Left kidney (tissue), 2 donors: Measurements from ENCODE around the gene BNIP2. TPM values are rescaled to one million over a fixed set of nuclear protein-coding genes. Genes with fewer than 3 reads are reported as not detected.
"Not testable (repeated sequence)": the region's sequence is repeated elsewhere in the genome, so short reads cannot be mapped to it uniquely, and the experiment has no call there.

Experiments used
- DNase-seq: peaks from one replicate; pipeline ENCODE4 v3.0.0-alpha.2; 2013
- polyA plus RNA-seq: library from polyadenylated mRNA; unstranded; fragments of 120-200 nt; gene quantifications from one replicate; pipeline ENCODE4 v1.2.1, GENCODE V29; 2013; ENCODE audit not compliant: insufficient read length

BNIP2 gene
- polyA plus RNA-seq, 1 donor: 86.5 TPM

DNA sequence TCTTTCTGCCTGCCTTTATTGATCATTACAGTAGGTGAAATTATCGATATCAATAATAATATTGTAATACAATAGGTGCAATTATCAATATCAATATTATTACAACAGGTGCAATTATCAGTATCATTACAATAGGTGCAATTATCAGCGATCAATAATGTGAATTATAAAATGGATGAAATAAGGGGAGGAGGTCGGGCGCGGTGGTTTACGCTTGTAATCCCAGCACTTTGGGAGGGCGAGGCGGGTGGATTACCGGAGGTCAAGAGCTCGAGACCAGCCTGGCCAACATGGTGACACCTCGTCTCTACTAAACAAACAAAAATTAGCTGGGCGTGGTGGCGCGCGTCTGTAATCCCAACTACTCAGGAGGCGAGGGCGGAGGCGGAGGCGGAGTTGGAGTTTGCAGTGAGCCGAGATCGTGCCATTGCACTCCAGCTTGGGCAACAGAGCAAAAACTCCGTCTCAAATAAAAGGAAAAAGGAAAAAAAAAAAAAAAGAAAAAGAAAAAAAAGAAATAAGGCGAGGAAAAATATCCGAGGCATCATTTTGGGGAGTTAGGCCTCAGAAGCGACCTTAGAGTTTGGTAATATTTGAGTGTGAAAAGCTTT is 611 bp upstream of the BNIP2 start:
- peak; percentile 59 for DNase-seq

- DNase-seq: peak; percentile 43
Observed at GRCh38 chr15:59688423-59688781, 718 bp downstream of the BNIP2 start.

- DNase-seq: no peak
Observed at GRCh38 chr15:59687836-59688235, 1.3 kb downstream of the BNIP2 start.

DNA sequence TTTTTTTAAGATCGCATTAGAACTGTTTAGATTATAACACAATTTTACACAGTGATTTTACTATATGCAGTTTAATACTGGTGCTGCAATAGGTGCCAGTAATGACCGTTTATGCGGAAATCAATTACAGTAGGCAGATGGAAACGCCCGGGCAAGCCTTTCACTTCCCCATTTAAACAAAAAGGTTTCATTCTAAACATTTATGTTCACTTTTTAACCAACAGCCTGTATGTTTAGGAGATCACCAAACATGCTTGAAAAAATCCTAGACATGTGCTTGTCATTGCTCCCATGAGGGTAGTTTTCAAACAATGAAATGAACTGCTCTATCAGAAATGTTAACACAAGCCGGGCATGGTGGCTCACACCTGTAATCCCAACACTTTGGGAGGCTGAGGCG is 2.7 kb downstream of the BNIP2 start:
- DNase-seq: no peak

- no peak for DNase-seq
Observed at GRCh38 chr15:59685737-59686297, 3.3 kb downstream of the BNIP2 start.

DNA sequence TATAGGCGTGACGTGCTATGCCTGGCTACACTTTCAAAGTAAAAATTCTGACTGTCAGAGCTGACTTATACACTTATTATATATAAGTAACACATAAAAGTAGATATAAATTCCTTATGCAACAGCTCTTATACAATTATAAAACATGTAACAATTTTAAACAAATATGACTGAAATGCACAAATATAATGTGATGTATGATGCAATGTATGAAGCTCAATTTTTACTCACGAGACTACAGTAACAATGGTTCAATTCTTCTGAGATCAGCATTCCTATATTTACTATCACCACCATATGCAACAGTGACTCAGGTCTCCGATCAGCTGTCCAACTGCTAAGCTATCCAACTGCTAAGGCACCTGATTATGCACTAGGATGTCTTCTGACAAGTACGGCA is 8.2 kb downstream of the BNIP2 start:
- no peak for DNase-seq

DNA sequence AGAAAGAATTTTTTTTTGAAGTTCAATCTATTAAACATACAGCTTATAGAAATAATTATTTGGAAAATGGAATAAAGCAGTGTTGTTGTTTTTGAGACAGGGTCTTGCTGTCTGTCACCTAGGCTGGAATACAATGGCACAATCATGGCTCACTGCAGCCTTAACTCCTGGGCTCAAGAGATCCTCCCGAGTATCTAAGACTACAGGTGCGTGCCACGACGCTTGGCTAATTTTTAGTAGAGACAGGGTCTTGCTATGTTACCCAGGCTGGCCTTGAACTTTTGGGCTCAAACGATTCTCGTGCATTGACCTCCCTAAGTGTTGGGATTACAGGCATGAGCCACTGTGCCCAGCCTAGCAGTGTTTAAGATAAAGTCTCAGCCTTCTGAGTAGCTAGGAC is 8.8 kb downstream of the BNIP2 start:
- no peak for DNase-seq

GRCh38 chr15:59678620-59679019 is 10.5 kb downstream of the BNIP2 start:
- no peak for DNase-seq

DNA sequence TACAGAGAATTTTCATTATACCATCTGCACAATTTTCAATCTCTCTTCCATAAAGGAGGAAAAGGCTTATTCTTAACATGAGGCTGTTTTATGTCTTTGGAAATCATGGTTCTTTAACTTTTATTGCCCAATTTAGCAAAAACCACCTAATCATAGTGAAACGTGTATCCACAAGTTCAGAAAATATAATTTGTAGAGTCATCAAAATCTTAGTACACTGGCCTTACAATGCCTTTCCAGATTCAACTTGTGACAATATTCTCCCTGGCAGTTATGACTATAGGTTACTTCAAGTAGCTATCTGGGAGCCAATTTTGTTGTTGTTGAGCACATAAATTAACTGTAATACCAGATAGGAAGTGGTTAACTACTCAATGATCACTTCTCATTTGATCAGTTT is 10.9 kb downstream of the BNIP2 start:
- no peak for DNase-seq

DNA sequence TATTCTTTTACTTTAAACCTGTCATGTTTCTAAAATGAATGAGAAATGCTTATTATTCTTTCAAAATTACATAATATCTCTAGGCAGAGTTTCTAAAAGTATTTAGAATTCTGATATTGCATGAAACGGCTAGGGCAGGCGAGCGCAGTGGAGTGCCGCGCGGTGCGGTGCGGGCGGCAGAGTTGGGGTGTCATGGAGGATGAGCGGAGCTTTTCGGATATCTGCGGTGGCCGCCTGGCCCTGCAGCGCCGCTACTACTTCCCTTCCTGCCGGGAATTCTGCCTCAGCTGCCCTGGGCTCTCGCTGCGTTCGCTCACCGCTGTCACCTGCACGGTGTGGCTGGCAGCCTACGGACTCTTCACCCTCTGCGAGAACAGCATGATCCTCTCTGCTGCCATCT is 12.6 kb downstream of the BNIP2 start:
- DNase-seq: no peak

GRCh38 chr15:59674361-59674877 is 14.7 kb downstream of the BNIP2 start:
- DNase-seq: no peak

- no peak for DNase-seq
Observed at GRCh38 chr15:59668556-59668955, 20.6 kb downstream of the BNIP2 start.

DNA sequence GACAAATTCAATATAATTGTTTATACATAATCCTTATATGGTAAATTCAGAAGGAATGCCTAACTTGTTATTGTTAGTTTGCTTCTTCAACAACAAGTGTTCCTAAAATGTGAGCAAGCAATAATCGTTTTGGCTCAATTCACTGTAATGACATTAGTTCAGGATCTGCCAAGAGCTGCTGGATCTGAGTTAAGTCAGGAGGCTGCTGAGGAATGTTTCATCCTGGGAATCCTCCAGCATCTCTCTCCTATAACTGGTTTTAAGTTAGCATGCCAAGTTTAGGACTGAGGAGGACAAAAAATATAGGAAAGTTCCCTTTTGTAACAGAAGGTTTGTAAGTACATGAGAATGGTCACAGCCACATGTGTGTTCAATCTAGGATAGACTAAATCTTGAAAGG is 26.9 kb downstream of the BNIP2 start:
- DNase-seq: no peak

DNA sequence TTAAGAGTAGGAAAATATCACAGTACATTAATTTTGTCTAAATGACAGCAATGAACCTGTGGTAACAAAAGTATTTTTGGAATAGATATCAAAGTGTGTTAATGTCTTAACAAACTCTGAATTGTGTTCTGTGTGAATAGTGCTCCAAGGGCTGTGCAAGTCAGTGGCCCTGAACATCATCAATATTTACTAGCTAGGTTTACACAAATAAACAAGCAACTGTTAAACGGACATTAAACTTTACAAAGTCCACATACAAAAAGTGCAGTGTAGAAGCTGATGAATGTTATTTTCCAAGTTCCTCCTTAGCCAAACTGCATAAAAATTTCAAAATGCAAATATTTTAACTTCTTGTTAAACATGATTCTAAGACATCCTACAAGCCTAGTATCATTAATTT is 29.8 kb downstream of the BNIP2 start:
- no peak for DNase-seq

GRCh38 chr15:59657635-59658125 is 31.4 kb downstream of the BNIP2 start:
- no peak for DNase-seq

DNA sequence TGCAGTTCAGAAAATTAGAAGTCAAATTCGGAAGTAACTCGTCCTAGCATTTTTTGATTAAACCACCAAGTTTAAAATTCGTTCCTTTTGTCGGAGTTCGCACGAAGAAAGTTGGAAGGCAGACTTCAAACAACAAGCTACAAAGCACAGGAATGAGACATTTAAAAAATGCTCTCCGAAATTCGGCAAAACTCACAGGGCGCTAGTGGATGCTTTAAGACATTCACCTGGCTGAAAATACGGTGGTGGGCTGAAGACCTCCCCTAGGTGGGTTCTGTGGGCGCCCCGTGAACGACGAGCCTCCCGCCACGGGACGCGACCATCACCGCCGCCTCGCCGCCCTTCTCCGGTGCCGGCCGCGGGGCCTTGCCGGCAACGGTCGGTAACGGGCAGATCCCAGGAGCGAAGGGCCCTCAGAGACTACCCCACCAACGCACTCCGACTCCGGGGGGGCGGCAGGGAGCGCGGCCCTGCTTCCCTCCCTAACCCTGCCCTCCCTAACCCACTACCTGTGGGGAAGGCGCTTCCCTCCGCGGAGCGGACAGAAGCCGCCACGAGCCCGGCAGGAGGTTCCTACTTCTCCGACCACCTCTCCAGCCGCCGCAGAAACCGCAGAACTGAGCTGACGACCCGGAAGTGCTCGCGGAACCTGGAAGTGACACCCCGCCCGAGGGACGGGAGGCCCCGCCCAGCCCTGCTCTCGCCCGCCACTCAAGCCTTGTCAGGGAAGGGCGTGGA is 32.1 kb downstream of the BNIP2 start, which contains the start of gene GTF2A2:
GTF2A2 (minus strand) TSS at position 619 of the 738 bp plus-strand sequence. CDS start 5,238 bp downstream, outside the sequence.
- peak; percentile 93 for DNase-seq

GRCh38 chr15:59654046-59654445 is 35.1 kb downstream of the BNIP2 start:
- no peak for DNase-seq

- no peak for DNase-seq
Observed at GRCh38 chr15:59649603-59650002, 39.5 kb downstream of the BNIP2 start.

- DNase-seq: no peak
Observed at GRCh38 chr15:59647085-59647484, 42.0 kb downstream of the BNIP2 start.

- no peak for DNase-seq
Observed at GRCh38 chr15:59646277-59646676, 42.8 kb downstream of the BNIP2 start.

DNA sequence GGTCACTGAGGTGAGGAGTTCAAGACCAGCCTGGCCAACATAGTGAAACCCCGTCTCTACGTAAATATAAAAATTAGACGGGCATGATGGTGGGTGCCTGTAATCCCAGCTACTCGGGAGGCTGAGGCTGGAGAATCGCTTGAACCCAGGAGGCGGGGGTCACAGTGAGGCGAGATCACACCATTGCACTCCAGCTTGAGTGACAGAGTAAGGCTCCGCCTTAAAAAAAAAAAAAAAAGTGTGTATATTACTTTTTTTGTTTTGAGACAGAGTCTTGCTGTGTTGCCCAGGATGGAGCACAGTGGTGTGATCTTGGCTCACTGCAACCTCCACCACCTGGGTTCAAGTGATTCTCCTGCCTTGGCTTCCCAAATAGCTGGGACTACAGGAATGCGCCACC is 43.3 kb downstream of the BNIP2 start:
- not testable (repeated sequence) for DNase-seq

DNA sequence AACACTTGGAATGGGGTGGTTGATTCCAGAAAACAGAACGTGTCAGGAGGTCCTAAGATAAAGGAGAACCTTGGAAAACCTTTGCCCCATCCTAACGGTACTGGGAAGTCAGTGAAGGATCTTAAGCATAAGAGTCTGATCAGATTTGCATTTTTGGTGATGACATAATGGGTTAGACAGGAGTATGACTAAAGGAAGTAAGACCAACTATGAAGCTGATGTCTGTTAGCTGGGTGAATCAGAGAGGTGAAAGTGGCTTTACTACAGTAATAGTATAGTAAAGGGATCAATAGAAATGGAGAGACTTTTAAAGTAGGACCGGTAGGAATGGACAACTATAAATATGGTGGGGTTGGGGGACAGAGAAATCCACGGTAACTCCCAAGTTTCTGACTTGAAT is 44.4 kb downstream of the BNIP2 start:
- no peak for DNase-seq

DNA sequence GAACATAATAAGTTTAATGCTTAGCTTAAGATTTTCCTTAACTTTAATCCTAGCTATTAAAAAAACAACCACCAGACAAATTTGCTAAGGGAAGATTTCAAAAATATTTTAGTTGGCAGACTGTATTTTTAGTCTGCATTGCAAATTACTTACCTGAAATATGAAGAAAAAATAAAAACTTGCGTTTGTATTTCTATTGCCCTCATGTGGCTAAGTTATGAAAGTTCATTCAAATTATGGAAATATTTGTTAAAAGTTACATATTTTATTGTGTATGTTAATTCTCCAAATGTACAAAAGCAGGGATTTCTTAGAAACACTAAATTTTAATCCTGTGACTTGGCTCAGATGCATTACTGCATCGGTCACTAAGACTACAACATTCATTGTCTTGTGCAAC is 46.8 kb downstream of the BNIP2 start:
- DNase-seq: no peak
